ENCODE data around the gene GLIPR1L2.
"Not testable (repeated sequence)": the region's sequence is repeated elsewhere in the genome, so short reads cannot be mapped to it uniquely, and the experiment has no call there.

The GLIPR1L2 gene

DNA sequence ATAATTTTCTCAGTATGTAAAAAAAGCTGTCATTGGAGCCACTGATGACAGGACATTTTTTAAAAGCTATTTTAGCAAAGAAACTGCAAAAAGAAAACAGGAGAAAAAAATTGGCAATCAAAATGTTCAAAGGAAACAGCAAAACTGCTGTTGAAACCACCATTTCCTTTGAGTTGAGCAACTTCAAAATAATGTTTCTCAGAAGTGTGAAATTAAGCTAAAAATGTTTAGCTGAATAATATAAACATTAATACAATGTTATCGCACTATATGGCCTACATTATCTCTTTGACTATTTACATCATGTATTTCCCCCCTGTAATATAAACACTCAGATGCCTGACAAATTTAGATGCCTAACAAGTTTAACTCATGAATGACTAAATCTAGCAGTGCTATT is 66.3 kb downstream of the GLIPR1L2 start:
- Histone ChIP-seq H3K27ac (ENCODE audit: low read depth, low read length) (no peak overlapping the region), H3K36me3 (ENCODE audit: control insufficient read depth, low read length) (no peaks in the 10 kb centered on the region), H3K4me2 (ENCODE audit: low read length) (no peak overlapping the region), H3K4me1 (ENCODE audit: control insufficient read depth, low read length) (no peaks in the 10 kb centered on the region), H3K9me2 (replicated peaks; ENCODE audit: control insufficient read depth, low read length) (no peaks in the 10 kb centered on the region), H3F3A (ENCODE audit: control insufficient read depth, insufficient read depth) (no peaks in the 10 kb centered on the region), H3K27me3 (ENCODE audit: control insufficient read depth, low read length) (no peaks in the 10 kb centered on the region), H3K9me3 (ENCODE audit: control insufficient read depth, insufficient read depth, low read length) (peaks cover 8% of the 10 kb centered on the region; the same call in 1 of the 2 replicates), H3K4me3 (ENCODE audit: low read length) (no peak overlapping the region), H3K79me2 (ENCODE audit: control insufficient read depth, low read length) (no peaks in the 10 kb centered on the region), H4K20me1 (ENCODE audit: control insufficient read depth, insufficient read depth, low read depth, low read length) (no peaks in the 10 kb centered on the region)
- no peak for TF ChIP-seq EZH2phosphoT487 (IDR thresholded peaks at IDR 0.05; ENCODE audit: borderline replicate concordance, low read length)
- TF ChIP-seq, protein P1, sequence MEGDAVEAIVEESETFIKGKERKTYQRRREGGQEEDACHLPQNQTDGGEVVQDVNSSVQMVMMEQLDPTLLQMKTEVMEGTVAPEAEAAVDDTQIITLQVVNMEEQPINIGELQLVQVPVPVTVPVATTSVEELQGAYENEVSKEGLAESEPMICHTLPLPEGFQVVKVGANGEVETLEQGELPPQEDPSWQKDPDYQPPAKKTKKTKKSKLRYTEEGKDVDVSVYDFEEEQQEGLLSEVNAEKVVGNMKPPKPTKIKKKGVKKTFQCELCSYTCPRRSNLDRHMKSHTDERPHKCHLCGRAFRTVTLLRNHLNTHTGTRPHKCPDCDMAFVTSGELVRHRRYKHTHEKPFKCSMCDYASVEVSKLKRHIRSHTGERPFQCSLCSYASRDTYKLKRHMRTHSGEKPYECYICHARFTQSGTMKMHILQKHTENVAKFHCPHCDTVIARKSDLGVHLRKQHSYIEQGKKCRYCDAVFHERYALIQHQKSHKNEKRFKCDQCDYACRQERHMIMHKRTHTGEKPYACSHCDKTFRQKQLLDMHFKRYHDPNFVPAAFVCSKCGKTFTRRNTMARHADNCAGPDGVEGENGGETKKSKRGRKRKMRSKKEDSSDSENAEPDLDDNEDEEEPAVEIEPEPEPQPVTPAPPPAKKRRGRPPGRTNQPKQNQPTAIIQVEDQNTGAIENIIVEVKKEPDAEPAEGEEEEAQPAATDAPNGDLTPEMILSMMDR (IDR thresholded peaks at IDR 0.05; ENCODE audit: low read depth, low read length, poor library complexity, severe bottlenecking): no peak

DNA sequence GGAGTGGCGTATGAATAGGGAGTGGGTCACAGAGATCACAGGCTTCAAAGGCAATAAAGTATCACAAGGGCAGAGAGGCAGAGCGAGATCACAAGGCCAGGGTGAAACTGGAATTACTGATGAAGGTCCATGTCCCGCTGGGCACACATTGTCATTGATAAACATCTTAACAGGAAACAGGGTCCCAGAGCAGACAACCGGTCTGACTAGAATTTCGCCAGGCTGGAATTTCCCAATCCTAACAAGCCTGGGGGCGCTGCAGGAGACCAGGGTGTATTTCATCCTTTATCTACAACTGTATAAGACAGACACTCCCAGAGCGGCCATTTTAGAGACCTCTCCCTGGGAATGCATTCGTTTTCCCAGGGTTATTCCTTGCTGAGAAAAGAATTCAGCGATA is 67.0 kb downstream of the GLIPR1L2 start:
- H4K20me1 ChIP-seq (ENCODE audit: control insufficient read depth, insufficient read depth, low read depth, low read length); H3K4me2 ChIP-seq (ENCODE audit: low read length); H3K9me2 ChIP-seq (replicated peaks; ENCODE audit: control insufficient read depth, low read length); H3K27me3 ChIP-seq (ENCODE audit: control insufficient read depth, low read length); H3K79me2 ChIP-seq (ENCODE audit: control insufficient read depth, low read length); H3K4me3 ChIP-seq (ENCODE audit: low read length); H3K4me1 ChIP-seq (ENCODE audit: control insufficient read depth, low read length); H3K36me3 ChIP-seq (ENCODE audit: control insufficient read depth, low read length); H3K9me3 ChIP-seq (ENCODE audit: control insufficient read depth, insufficient read depth, low read length); H3F3A ChIP-seq (ENCODE audit: control insufficient read depth, insufficient read depth); H3K27ac ChIP-seq (ENCODE audit: low read depth, low read length): not testable (repeated sequence)

DNA sequence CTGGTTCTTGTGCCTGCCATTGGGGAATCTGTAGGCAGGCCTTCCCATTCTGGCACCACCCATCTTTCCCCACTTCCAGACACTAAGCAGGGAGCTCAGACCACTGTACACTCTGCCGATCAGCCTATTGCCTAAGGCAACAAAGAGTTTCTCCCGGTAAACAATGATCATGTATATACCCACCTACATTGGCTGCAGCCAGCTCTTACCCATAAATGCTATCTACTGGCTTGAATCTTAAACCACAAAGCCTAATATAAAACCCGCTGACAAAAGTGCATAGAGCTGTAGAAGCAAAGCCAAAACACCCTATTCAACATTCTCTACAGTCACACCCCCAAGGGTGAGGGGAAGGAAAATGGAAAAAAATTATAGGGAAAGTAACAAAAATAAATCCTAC is 68.9 kb downstream of the GLIPR1L2 start:
- Histone ChIP-seq H3K9me2 (replicated peaks; ENCODE audit: control insufficient read depth, low read length) (no peaks in the 10 kb centered on the region), H3F3A (ENCODE audit: control insufficient read depth, insufficient read depth) (no peaks in the 10 kb centered on the region), H3K4me1 (ENCODE audit: control insufficient read depth, low read length) (no peaks in the 10 kb centered on the region), H4K20me1 (ENCODE audit: control insufficient read depth, insufficient read depth, low read depth, low read length) (no peaks in the 10 kb centered on the region), H3K79me2 (ENCODE audit: control insufficient read depth, low read length) (no peaks in the 10 kb centered on the region), H3K27ac (ENCODE audit: low read depth, low read length) (no peak overlapping the region), H3K27me3 (ENCODE audit: control insufficient read depth, low read length) (no peaks in the 10 kb centered on the region), H3K9me3 (ENCODE audit: control insufficient read depth, insufficient read depth, low read length) (peaks cover 15% of the 10 kb centered on the region; the same call in 1 of the 2 replicates), H3K4me3 (ENCODE audit: low read length) (no peak overlapping the region), H3K4me2 (ENCODE audit: low read length) (no peak overlapping the region), H3K36me3 (ENCODE audit: control insufficient read depth, low read length) (no peaks in the 10 kb centered on the region)
- TF ChIP-seq, protein P1 (IDR thresholded peaks at IDR 0.05; ENCODE audit: low read depth, low read length, poor library complexity, severe bottlenecking): no peak
- no peak for TF ChIP-seq EZH2phosphoT487 (IDR thresholded peaks at IDR 0.05; ENCODE audit: borderline replicate concordance, low read length)

DNA sequence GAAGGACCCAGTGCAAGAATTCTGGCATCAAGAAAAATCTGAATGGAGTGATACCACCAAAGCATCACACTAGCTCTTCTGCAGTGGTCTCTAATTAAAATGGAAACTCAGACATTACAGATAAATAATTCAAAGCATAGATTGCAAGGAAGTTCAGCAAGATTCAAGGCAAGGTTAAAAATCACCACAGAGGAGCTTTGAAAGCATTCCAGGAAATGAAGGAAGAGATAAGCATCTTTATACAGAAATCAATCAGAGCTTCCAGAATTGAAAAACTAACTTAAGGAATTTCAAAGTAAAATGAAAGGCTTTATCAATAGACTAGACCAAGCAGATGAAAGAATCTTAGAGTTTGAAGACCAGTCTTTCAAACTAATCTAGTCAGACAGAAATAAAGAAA is 69.3 kb downstream of the GLIPR1L2 start:
- Histone ChIP-seq H3K4me2 (ENCODE audit: low read length) (no peak overlapping the region), H3F3A (ENCODE audit: control insufficient read depth, insufficient read depth) (no peaks in the 10 kb centered on the region), H3K9me2 (replicated peaks; ENCODE audit: control insufficient read depth, low read length) (no peaks in the 10 kb centered on the region), H3K4me3 (ENCODE audit: low read length) (no peak overlapping the region), H3K36me3 (ENCODE audit: control insufficient read depth, low read length) (no peaks in the 10 kb centered on the region), H3K27ac (ENCODE audit: low read depth, low read length) (no peak overlapping the region), H4K20me1 (ENCODE audit: control insufficient read depth, insufficient read depth, low read depth, low read length) (no peaks in the 10 kb centered on the region), H3K9me3 (ENCODE audit: control insufficient read depth, insufficient read depth, low read length) (peaks cover 15% of the 10 kb centered on the region; the same call in 1 of the 2 replicates), H3K4me1 (ENCODE audit: control insufficient read depth, low read length) (no peaks in the 10 kb centered on the region), H3K79me2 (ENCODE audit: control insufficient read depth, low read length) (no peaks in the 10 kb centered on the region), H3K27me3 (ENCODE audit: control insufficient read depth, low read length) (no peaks in the 10 kb centered on the region)
- TF ChIP-seq EZH2phosphoT487 (IDR thresholded peaks at IDR 0.05; ENCODE audit: borderline replicate concordance, low read length): no peak
- TF ChIP-seq, protein P1 (IDR thresholded peaks at IDR 0.05; ENCODE audit: low read depth, low read length, poor library complexity, severe bottlenecking): no peak

Data from DOHH2 (cell line).